A673 (cell line): ENCODE results near the gene UTP11. TPM values are rescaled to one million over a fixed set of nuclear protein-coding genes. Genes with fewer than 3 reads are reported as not detected.
"Not testable (repeated sequence)": the region's sequence is repeated elsewhere in the genome, so short reads cannot be mapped to it uniquely, and the experiment has no call there.

Experiments used
- Bru-seq: library from RNA; stranded (reverse); fragments of 400-500 nt; gene quantifications from one replicate; lab custom pipeline; 2021; lab: Mats Ljungman, UMichigan
- BruChase-seq, 2 experiments: library from RNA; stranded (reverse); fragments of 400-500 nt; gene quantifications; one replicate each; lab custom pipeline; 2021; lab: Mats Ljungman, UMichigan
- BruUV-seq: library from RNA; stranded (reverse); fragments of 400-500 nt; replicated peaks from 2 replicates; lab custom pipeline; 2021; lab: Mats Ljungman, UMichigan
- CTCF ChIA-PET: fragments of 300-600 bp; sonication (Branson Sonifier 250); formaldehyde crosslinking; loops from one replicate; lab custom pipeline; 2022; ENCODE audit warnings: antibody characterized with exemption; lab: Charles Lee
- POLR2A ChIA-PET: fragments of 300-600 bp; sonication (Branson Sonifier 250); formaldehyde crosslinking; loops from one replicate; lab custom pipeline; 2022; ENCODE audit warnings: antibody characterized with exemption; ENCODE audit not compliant: low non-redundant PET; lab: Charles Lee
- DNase-seq: peaks from one replicate; pipeline ENCODE4 v3.0.0-alpha.2; 2015; ENCODE audit warnings: low spot score
- H3K27ac ChIP-seq: fragments of 200-600 bp; sonication (generic); 2 replicates; pipeline ENCODE4 v1.5.1; 2016; ENCODE audit warnings: mixed run types, low read depth, mild to moderate bottlenecking, mixed read lengths, antibody characterized with exemption, low read length; ENCODE audit not compliant: poor library complexity, severe bottlenecking
- H3K27me3 ChIP-seq: fragments of 200-600 bp; sonication (generic); replicated peaks from 2 replicates; pipeline ENCODE4 v1.6.1; 2017; ENCODE audit warnings: mixed run types, low read depth, mild to moderate bottlenecking, mixed read lengths, antibody characterized with exemption, low read length; ENCODE audit not compliant: insufficient read depth, poor library complexity
- H3K36me3 ChIP-seq: fragments of 200-600 bp; sonication (generic); 2 replicates; pipeline ENCODE4 v1.6.1; 2016; ENCODE audit warnings: mixed run types, mild to moderate bottlenecking, mixed read lengths, antibody characterized with exemption, low read length; ENCODE audit not compliant: insufficient read depth, poor library complexity, severe bottlenecking
- H3K4me1 ChIP-seq: fragments of 200-600 bp; sonication (generic); 2 replicates; pipeline ENCODE4 v1.6.1; 2017; ENCODE audit warnings: mixed run types, mild to moderate bottlenecking, mixed read lengths, antibody characterized with exemption, low read length; ENCODE audit not compliant: insufficient read depth, poor library complexity, severe bottlenecking
- H3K4me3 ChIP-seq: fragments of 200-600 bp; sonication (generic); 2 replicates; pipeline ENCODE4 v1.5.1; 2016; ENCODE audit warnings: low read depth, mixed run types, mild to moderate bottlenecking, mixed read lengths, low read length; ENCODE audit not compliant: poor library complexity, severe bottlenecking
- H3K9me3 ChIP-seq: fragments of 200-600 bp; sonication (generic); 2 replicates; pipeline ENCODE4 v1.6.1; 2016; ENCODE audit warnings: mixed run types, low read depth, mild to moderate bottlenecking, mixed read lengths, antibody characterized with exemption, low read length; ENCODE audit not compliant: poor library complexity, severe bottlenecking
- CTCF ChIP-seq: fragments of 300-800, 200-600 bp; sonication (generic); conservative IDR thresholded peaks from 2 replicates; pipeline ENCODE4 v1.5.1; 2017; ENCODE audit warnings: low read depth, mild to moderate bottlenecking, antibody characterized with exemption, low read length, moderate library complexity, mixed read lengths
- EZH2 ChIP-seq: fragments of 200-600 bp; sonication (generic); IDR thresholded peaks from 2 replicates; pipeline ENCODE4 v1.6.1; 2017; ENCODE audit warnings: borderline replicate concordance, low read depth, mild to moderate bottlenecking, mixed read lengths, antibody characterized with exemption, low read length; ENCODE audit not compliant: poor library complexity, severe bottlenecking
- intact Hi-C: fragments of 100-400 bp; cut with micrococcal nuclease; formaldehyde crosslinking; loops from one replicate; pipeline ENCODE4 v1.10.0; 2022; ENCODE audit not compliant: unreplicated experiment
- long read RNA-seq: library from polyadenylated mRNA; stranded (forward); transcript quantifications from one replicate; pipeline ENCODE4 v2.0.0, GENCODE V29; 2022
- total RNA-seq: library from RNA; stranded (reverse); gene quantifications from 2 replicates; pipeline ENCODE4 v1.2.3, GENCODE V29; 2021

Gene UTP11
- total RNA-seq (109 and 113 TPM in 2 replicates), Bru-seq, nascent RNA (percentile 97 among the genes with signal in this experiment), BruChase-seq, experiment 1, labeled RNA remaining after a 2-hour chase (percentile 97 among the genes with signal in this experiment), BruChase-seq, experiment 2, labeled RNA remaining after a 6-hour chase (percentile 98 among the genes with signal in this experiment)
- long read RNA-seq, transcript UTP11-201 (8 exons, 2,019 nt): major isoform, 389 of 415 reads
- long read RNA-seq, partial matches to known transcripts: 9 of 415 reads
- long read RNA-seq, other reads (novel, unspliced or antisense): 16 of 415 reads

- TF ChIP-seq CTCF (no peak), EZH2 (no peak)
- CTCF ChIA-PET: interaction anchor here (1.6 kb wide), 1 partner anchor 153 kb away, joined by 4 read pairs; no protein-coding TSS in a partner anchor
- Histone ChIP-seq H3K4me1 (peaks cover 41% of the 10 kb centered on the region), H3K36me3 (peaks cover 32% of the 10 kb centered on the region), H3K4me3 (peak within 1 kb of the TSS; percentile 57), H3K27me3 (no peaks in the 10 kb centered on the region), H3K27ac (peak within 1 kb of the TSS; percentile 95), H3K9me3 (no peaks in the 10 kb centered on the region)
- intact Hi-C loops: loop anchor here (10.0 kb wide), 1 partner anchor 318 kb away; the partner anchor contains the start of gene CDCA8
- DNase-seq: peak; percentile 99
- POLR2A ChIA-PET: interaction anchor here (1.2 kb wide), 2 partner anchors 12 kb away, joined by 3 to 5 read pairs; no protein-coding TSS in a partner anchor
- no TSS peak for BruUV-seq
These were observed at the start of gene UTP11 for GRCh38 chr1:38012363-38013226. Gene UTP11 (plus strand): TSS chr1:38012734. CDS start chr1:38012803, 69 bp downstream.

- H3K4me3 ChIP-seq, H3K27me3 ChIP-seq, CTCF ChIA-PET, BruUV-seq, DNase-seq, H3K4me1 ChIP-seq, POLR2A ChIA-PET, H3K27ac ChIP-seq, intact Hi-C loops, H3K9me3 ChIP-seq: not testable (repeated sequence)
- H3K36me3 ChIP-seq: peaks cover 52% of the 10 kb centered on the region
These were observed 48.4 kb upstream of the UTP11 start for GRCh38 chr1:37964106-37964505.

GRCh38 chr1:37965301-37965700 is 47.2 kb upstream of the UTP11 start:
- Histone ChIP-seq H3K4me3 (no peak overlapping the region), H3K4me1 (no peaks in the 10 kb centered on the region), H3K27me3 (no peaks in the 10 kb centered on the region), H3K9me3 (no peaks in the 10 kb centered on the region), H3K27ac (no peak overlapping the region), H3K36me3 (peaks cover 53% of the 10 kb centered on the region)
- CTCF ChIA-PET: no interaction called here
- TF ChIP-seq CTCF (no peak), EZH2 (no peak)
- intact Hi-C loops: no loop called here
- POLR2A ChIA-PET: no interaction called here
- no peak for DNase-seq
- BruUV-seq: no TSS peak

GRCh38 chr1:37973684-37974083 is 38.9 kb upstream of the UTP11 start:
- CTCF ChIA-PET, H3K9me3 ChIP-seq, H3K4me3 ChIP-seq, intact Hi-C loops, DNase-seq, BruUV-seq, H3K27me3 ChIP-seq, H3K4me1 ChIP-seq, POLR2A ChIA-PET, H3K27ac ChIP-seq: not testable (repeated sequence)
- H3K36me3 ChIP-seq: peaks cover 62% of the 10 kb centered on the region
